ENCODE data around the gene EIF4G3. TPM values are rescaled to one million over a fixed set of nuclear protein-coding genes. Genes with fewer than 3 reads are reported as not detected.
A peak's percentile ranks its signal among the peaks of the same experiment; 100 is the strongest.

Gene EIF4G3
- total RNA-seq, 4 donors from 2014 or later, result 48.6 to 73.6 (median 57.9) TPM

- no peak overlapping the region for H3K4me3 ChIP-seq
- no peak for TF ChIP-seq EP300 (IDR thresholded peaks at IDR 0.05)
- TF ChIP-seq CTCF (IDR thresholded peaks at IDR 0.05), result no peak
- TF ChIP-seq POLR2AphosphoS5 (IDR thresholded peaks at IDR 0.05), result no peak
- no peak overlapping the region for H3K27ac ChIP-seq
- H3K27me3 ChIP-seq, result no peaks in the 10 kb centered on the region
- ATAC-seq, result no peak
- H3K36me3 ChIP-seq, result peaks cover 0 to 9% of the 10 kb centered on the region in 2 donors
- no peaks in the 10 kb centered on the region for H3K9me3 ChIP-seq
- H3K4me1 ChIP-seq, result peaks cover 0 to 8% (median 0%) of the 10 kb centered on the region in 3 donors
Measured at GRCh38 chr1:20982316-20982715, 194.4 kb downstream of the EIF4G3 start.

GRCh38 chr1:20981915-20982314 is 194.8 kb downstream of the EIF4G3 start:
- Histone ChIP-seq H3K9me3 (no peaks in the 10 kb centered on the region), H3K27me3 (no peaks in the 10 kb centered on the region), H3K4me1 (peaks cover 0 to 8% (median 0%) of the 10 kb centered on the region in 3 donors), H3K27ac (no peak overlapping the region), H3K4me3 (no peak overlapping the region), H3K36me3 (peaks cover 0 to 9% of the 10 kb centered on the region in 2 donors)
- ATAC-seq, result no peak
- no peak for TF ChIP-seq POLR2AphosphoS5 (IDR thresholded peaks at IDR 0.05)
- TF ChIP-seq CTCF (IDR thresholded peaks at IDR 0.05), result peak; percentile 13 to 48 (median 43)

- WGBS, 2 donors (ENCODE audit: low coverage in 1 of 2), result 80 to 97% methylated on average over 1 to 2 of the region's 2 CpGs
- H3K27ac ChIP-seq, result no peak overlapping the region
- TF ChIP-seq POLR2AphosphoS5 (IDR thresholded peaks at IDR 0.05) (no peak), EP300 (IDR thresholded peaks at IDR 0.05) (no peak), POLR2A (IDR thresholded peaks at IDR 0.05) (no peak)
- H3K36me3 ChIP-seq, result peaks cover 0 to 9% of the 10 kb centered on the region in 2 donors
- peaks cover 0 to 8% (median 0%) of the 10 kb centered on the region in 3 donors for H3K4me1 ChIP-seq
- no peak for ATAC-seq
- no peaks in the 10 kb centered on the region for H3K9me3 ChIP-seq
- H3K27me3 ChIP-seq, result no peaks in the 10 kb centered on the region
- no peak overlapping the region for H3K4me3 ChIP-seq
Measured at GRCh38 chr1:20980051-20980450, 196.6 kb downstream of the EIF4G3 start.

GRCh38 chr1:20978413-20978812 is 198.3 kb downstream of the EIF4G3 start:
- no peak overlapping the region for H3K27ac ChIP-seq
- H3K9me3 ChIP-seq, result no peaks in the 10 kb centered on the region
- H3K4me3 ChIP-seq, result no peak overlapping the region
- no peaks in the 10 kb centered on the region for H3K27me3 ChIP-seq
- peaks cover 0 to 8% (median 0%) of the 10 kb centered on the region in 3 donors for H3K4me1 ChIP-seq
- WGBS, 2 donors (ENCODE audit: low coverage in 1 of 2), result 82 to 96% methylated on average over 2 of the region's 2 CpGs
- peaks cover 0 to 9% of the 10 kb centered on the region in 2 donors for H3K36me3 ChIP-seq
- TF ChIP-seq POLR2AphosphoS5 (IDR thresholded peaks at IDR 0.05) (no peak), CTCF (IDR thresholded peaks at IDR 0.05) (no peak)
- ATAC-seq, result no peak

- TF ChIP-seq EP300 (IDR thresholded peaks at IDR 0.05), result no peak
- no peak for TF ChIP-seq CTCF (IDR thresholded peaks at IDR 0.05)
- no peak for TF ChIP-seq POLR2AphosphoS5 (IDR thresholded peaks at IDR 0.05)
- no peak for TF ChIP-seq POLR2A (IDR thresholded peaks at IDR 0.05)
- Histone ChIP-seq H3K27me3 (no peaks in the 10 kb centered on the region), H3K4me1 (no peaks in the 10 kb centered on the region), H3K27ac (no peak overlapping the region), H3K9me3 (no peaks in the 10 kb centered on the region), H3K36me3 (peaks cover 0 to 34% of the 10 kb centered on the region in 2 donors), H3K4me3 (no peak overlapping the region)
- WGBS, 2 donors (ENCODE audit: low coverage in 1 of 2), result 95 to 100% methylated on average over 1 of the region's 1 CpG
- ATAC-seq, result no peak
Measured at GRCh38 chr1:20975668-20976067, 201.0 kb downstream of the EIF4G3 start.

- no peak for ATAC-seq
- Histone ChIP-seq H3K27me3 (no peaks in the 10 kb centered on the region), H3K36me3 (peaks cover 0 to 36% of the 10 kb centered on the region in 2 donors), H3K27ac (no peak overlapping the region), H3K4me1 (no peaks in the 10 kb centered on the region), H3K4me3 (no peak overlapping the region), H3K9me3 (no peaks in the 10 kb centered on the region)
- TF ChIP-seq CTCF (IDR thresholded peaks at IDR 0.05), result no peak
- TF ChIP-seq POLR2A (IDR thresholded peaks at IDR 0.05), result no peak
- no peak for TF ChIP-seq EP300 (IDR thresholded peaks at IDR 0.05)
- no peak for TF ChIP-seq POLR2AphosphoS5 (IDR thresholded peaks at IDR 0.05)
Measured at GRCh38 chr1:20974951-20975350, 201.7 kb downstream of the EIF4G3 start.

Data from gastroesophageal sphincter (tissue), 4 donors.